CD4-positive, alpha-beta T cell treated with Interleukin-6 for 4 hours (primary cell): ENCODE results near the gene DNAJB9.
"Not testable (repeated sequence)": the region's sequence is repeated elsewhere in the genome, so short reads cannot be mapped to it uniquely, and the experiment has no call there.

Experiments
- DNase-seq: peaks from one replicate; pipeline ENCODE4 v3.0.0-alpha.2; 2020; ENCODE audit warnings: mixed read lengths

The DNAJB9 gene

GRCh38 chr7:108569381-108570145 is at the start of gene DNAJB9, which contains the start of gene THAP5:
Gene DNAJB9 (plus strand): TSS chr7:108569874. CDS start chr7:108571727, 1,853 bp downstream.
Gene THAP5 (minus strand): TSS chr7:108569706. CDS start chr7:108569569, 137 bp downstream.
- DNase-seq: peak; percentile 99

- DNase-seq: no peak
Observed at GRCh38 chr7:108522780-108523179, 46.9 kb upstream of the DNAJB9 start.

GRCh38 chr7:108525327-108525984 is 44.2 kb upstream of the DNAJB9 start:
- peak; percentile 72 for DNase-seq

GRCh38 chr7:108525985-108526767 is 43.5 kb upstream of the DNAJB9 start, which contains the start of gene PNPLA8:
Gene PNPLA8 (minus strand): TSS chr7:108526135. CDS start chr7:108515491, 10,644 bp downstream.
- peak; percentile 99 for DNase-seq

- DNase-seq: no peak
Observed at GRCh38 chr7:108526768-108527017, 43.0 kb upstream of the DNAJB9 start.

- DNase-seq: no peak
Observed at GRCh38 chr7:108528183-108528712, 41.4 kb upstream of the DNAJB9 start.

GRCh38 chr7:108529341-108529740 is 40.3 kb upstream of the DNAJB9 start:
- no peak for DNase-seq

- no peak for DNase-seq
Observed at GRCh38 chr7:108533712-108534111, 36.0 kb upstream of the DNAJB9 start.

GRCh38 chr7:108535257-108535656 is 34.4 kb upstream of the DNAJB9 start:
- no peak for DNase-seq

GRCh38 chr7:108535744-108536143 is 33.9 kb upstream of the DNAJB9 start:
- no peak for DNase-seq

- no peak for DNase-seq
Observed at GRCh38 chr7:108537229-108537628, 32.4 kb upstream of the DNAJB9 start.

- DNase-seq: not testable (repeated sequence)
Observed at GRCh38 chr7:108538236-108538635, 31.4 kb upstream of the DNAJB9 start.

- not testable (repeated sequence) for DNase-seq
Observed at GRCh38 chr7:108538685-108539084, 31.0 kb upstream of the DNAJB9 start.

- no peak for DNase-seq
Observed at GRCh38 chr7:108541478-108541877, 28.2 kb upstream of the DNAJB9 start.

GRCh38 chr7:108548141-108548896 is 21.4 kb upstream of the DNAJB9 start:
- DNase-seq: not testable (repeated sequence)

- DNase-seq: not testable (repeated sequence)
Observed at GRCh38 chr7:108556665-108557064, 13.0 kb upstream of the DNAJB9 start.

GRCh38 chr7:108557191-108557590 is 12.5 kb upstream of the DNAJB9 start:
- no peak for DNase-seq

GRCh38 chr7:108557617-108558016 is 12.1 kb upstream of the DNAJB9 start:
- no peak for DNase-seq

GRCh38 chr7:108559253-108559652 is 10.4 kb upstream of the DNAJB9 start:
- DNase-seq: no peak

GRCh38 chr7:108561047-108561619 is 8.5 kb upstream of the DNAJB9 start:
- no peak for DNase-seq

- no peak for DNase-seq
Observed at GRCh38 chr7:108565987-108566386, 3.7 kb upstream of the DNAJB9 start.

GRCh38 chr7:108568801-108569380 is 783 bp upstream of the DNAJB9 start:
- no peak for DNase-seq
